T-helper 2 cell treated with Interferon-gamma antibody and Interleukin-4, amounts not matched to agents 100 ng/mL and 5 ng/mL, for 36 hours (primary cell): Measurements from ENCODE around the gene CASKIN1. TPM values are rescaled to one million over a fixed set of nuclear protein-coding genes. Genes with fewer than 3 reads are reported as not detected.

Experiments
- intact Hi-C: fragments of 100-400 bp; cut with micrococcal nuclease; formaldehyde crosslinking; loops from one replicate; pipeline ENCODE4 v1.15.1; 2023
- total RNA-seq: library from RNA; stranded (reverse); gene quantifications from 2 replicates; pipeline ENCODE4 v1.2.3, GENCODE V29; 2022

The CASKIN1 gene
- total RNA-seq, 1 donor from 2014 or later, result 0.16 TPM

GRCh38 chr16:2198283-2198682, 1.9 kb upstream of the CASKIN1 start:
- intact Hi-C loops, result no loop called here

GRCh38 chr16:2197765-2198164, 1.4 kb upstream of the CASKIN1 start:
- intact Hi-C loops, result no loop called here

- intact Hi-C loops, result no loop called here
These were observed 641 bp upstream of the CASKIN1 start for GRCh38 chr16:2196981-2197511.

- intact Hi-C loops, result loop anchor here (2.0 kb wide), 1 partner anchor 305 kb away; no protein-coding TSS in a partner anchor
These were observed 863 bp downstream of the CASKIN1 start for GRCh38 chr16:2195322-2196161.

GRCh38 chr16:2194852-2195321, 1.5 kb downstream of the CASKIN1 start:
- intact Hi-C loops, result loop anchor here (2.0 kb wide), 1 partner anchor 306 kb away; no protein-coding TSS in a partner anchor

GRCh38 chr16:2194166-2194834, 2.1 kb downstream of the CASKIN1 start:
- intact Hi-C loops, result loop anchor here (2.0 kb wide), 1 partner anchor 307 kb away; no protein-coding TSS in a partner anchor

GRCh38 chr16:2191446-2191706, 5.0 kb downstream of the CASKIN1 start:
- intact Hi-C loops, result no loop called here

- intact Hi-C loops, result no loop called here
These were observed 5.6 kb downstream of the CASKIN1 start for GRCh38 chr16:2190659-2191445.

- intact Hi-C loops, result no loop called here
These were observed 6.3 kb downstream of the CASKIN1 start for GRCh38 chr16:2190002-2190658.

- intact Hi-C loops, result no loop called here
These were observed 7.0 kb downstream of the CASKIN1 start for GRCh38 chr16:2189252-2189893.

- intact Hi-C loops, result no loop called here
These were observed 8.0 kb downstream of the CASKIN1 start for GRCh38 chr16:2188395-2188794.

GRCh38 chr16:2187212-2187611, 9.2 kb downstream of the CASKIN1 start:
- intact Hi-C loops, result no loop called here

- intact Hi-C loops, result no loop called here
These were observed 9.9 kb downstream of the CASKIN1 start for GRCh38 chr16:2186505-2186904.

GRCh38 chr16:2186064-2186463, 10.3 kb downstream of the CASKIN1 start:
- intact Hi-C loops, result no loop called here

GRCh38 chr16:2184962-2185361, 11.4 kb downstream of the CASKIN1 start:
- intact Hi-C loops, result no loop called here

GRCh38 chr16:2184346-2184745, 12.1 kb downstream of the CASKIN1 start:
- intact Hi-C loops, result no loop called here

GRCh38 chr16:2183671-2184070, 12.7 kb downstream of the CASKIN1 start:
- intact Hi-C loops, result no loop called here

- intact Hi-C loops, result no loop called here
These were observed 14.5 kb downstream of the CASKIN1 start for GRCh38 chr16:2181952-2182351.

GRCh38 chr16:2180962-2181923, 15.2 kb downstream of the CASKIN1 start:
- intact Hi-C loops, result no loop called here
